NCI-H1694 treated with DMSO at 0.1 percent for 48 hours (cell line): ENCODE measurements around the gene PGAP3.
A peak's percentile ranks its signal among the peaks of the same experiment; 100 is the strongest.

Experiments
- DNase-seq: peaks from one replicate; lab custom pipeline; 2025; lab: John Stamatoyannopoulos, UW

PGAP3 gene

DNA sequence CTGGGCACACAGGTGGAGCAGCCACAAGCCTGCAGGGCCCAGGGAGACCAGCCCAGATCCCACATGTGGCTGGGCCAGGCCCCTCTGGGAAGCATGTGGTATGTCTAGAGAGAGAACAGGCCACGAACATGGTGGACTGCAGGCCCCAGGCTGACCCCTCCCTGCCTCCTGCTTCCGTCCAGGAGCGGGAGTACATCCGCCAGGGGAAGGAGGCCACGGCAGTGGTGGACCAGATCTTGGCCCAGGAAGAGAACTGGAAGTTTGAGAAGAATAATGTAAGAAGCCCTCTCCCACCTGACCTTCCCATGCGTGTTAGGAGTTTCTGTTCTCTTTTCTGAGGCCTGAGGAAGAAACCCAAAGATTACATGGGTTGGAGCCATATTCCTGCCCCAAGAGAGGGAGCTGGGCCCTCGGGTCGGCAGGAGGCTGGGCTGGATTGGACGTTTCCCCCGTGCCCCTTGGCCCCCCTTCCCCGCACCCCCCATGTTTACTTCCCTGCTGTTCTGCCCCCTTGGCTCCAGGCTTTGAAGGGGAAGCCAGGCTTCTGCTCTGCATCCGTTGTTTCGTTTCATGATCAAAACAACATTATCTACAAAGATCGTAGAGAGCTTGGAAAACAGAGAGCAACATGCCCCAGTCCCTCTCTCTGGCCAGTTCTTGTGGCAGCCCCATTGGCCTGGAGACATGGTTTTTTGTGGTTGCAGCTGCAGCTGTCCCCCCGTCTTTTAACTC lies 28.4 kb downstream of the PGAP3 start:
- no peak for DNase-seq

DNA sequence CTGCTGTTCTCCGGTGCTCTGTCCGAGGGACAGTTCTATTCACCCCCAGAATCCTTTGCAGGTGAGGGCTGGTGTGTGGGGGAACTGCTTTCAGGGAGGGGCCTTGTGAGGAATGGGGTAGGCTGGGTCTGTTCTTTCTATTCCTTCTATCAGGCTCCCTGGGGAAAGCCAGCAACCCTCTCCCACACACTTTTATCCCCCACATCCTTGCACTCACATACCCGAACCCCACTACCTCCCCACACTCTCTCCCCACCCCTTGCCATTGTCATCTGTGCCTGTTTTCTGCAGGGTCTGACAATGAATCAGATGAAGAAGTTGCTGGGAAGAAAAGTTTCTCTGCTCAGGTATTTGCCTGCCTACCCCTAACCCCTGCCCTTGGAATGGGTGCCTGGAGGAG lies 29.1 kb downstream of the PGAP3 start:
- DNase-seq, result no peak

- DNase-seq, result no peak
Measured at GRCh38 chr17:39658346-39658745, 29.5 kb downstream of the PGAP3 start.

DNA sequence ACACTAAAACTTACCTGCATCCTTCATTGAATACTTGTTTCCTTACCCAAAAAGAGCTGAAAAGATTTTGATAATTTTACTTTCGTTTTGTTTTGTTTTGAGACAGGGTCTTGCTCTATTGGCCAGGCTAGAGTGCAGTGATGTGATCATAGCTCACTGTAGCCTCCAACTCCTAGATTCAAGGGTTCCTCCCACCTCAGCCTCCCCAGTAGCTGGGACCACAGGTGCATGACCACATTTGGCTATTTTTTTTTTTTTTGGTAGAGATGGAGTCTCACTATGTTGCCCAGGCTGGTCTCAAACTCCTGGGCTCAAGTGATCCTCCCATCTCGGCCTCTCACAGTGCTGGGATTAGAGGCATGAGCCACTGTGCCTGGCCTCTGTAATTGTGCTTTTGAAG lies 32.8 kb downstream of the PGAP3 start:
- DNase-seq, result no peak

- DNase-seq, result peak; percentile 15
Measured at GRCh38 chr17:39653662-39654331, 34.1 kb downstream of the PGAP3 start.

GRCh38 chr17:39653316-39653661 lies 34.6 kb downstream of the PGAP3 start:
- DNase-seq, result no peak

DNA sequence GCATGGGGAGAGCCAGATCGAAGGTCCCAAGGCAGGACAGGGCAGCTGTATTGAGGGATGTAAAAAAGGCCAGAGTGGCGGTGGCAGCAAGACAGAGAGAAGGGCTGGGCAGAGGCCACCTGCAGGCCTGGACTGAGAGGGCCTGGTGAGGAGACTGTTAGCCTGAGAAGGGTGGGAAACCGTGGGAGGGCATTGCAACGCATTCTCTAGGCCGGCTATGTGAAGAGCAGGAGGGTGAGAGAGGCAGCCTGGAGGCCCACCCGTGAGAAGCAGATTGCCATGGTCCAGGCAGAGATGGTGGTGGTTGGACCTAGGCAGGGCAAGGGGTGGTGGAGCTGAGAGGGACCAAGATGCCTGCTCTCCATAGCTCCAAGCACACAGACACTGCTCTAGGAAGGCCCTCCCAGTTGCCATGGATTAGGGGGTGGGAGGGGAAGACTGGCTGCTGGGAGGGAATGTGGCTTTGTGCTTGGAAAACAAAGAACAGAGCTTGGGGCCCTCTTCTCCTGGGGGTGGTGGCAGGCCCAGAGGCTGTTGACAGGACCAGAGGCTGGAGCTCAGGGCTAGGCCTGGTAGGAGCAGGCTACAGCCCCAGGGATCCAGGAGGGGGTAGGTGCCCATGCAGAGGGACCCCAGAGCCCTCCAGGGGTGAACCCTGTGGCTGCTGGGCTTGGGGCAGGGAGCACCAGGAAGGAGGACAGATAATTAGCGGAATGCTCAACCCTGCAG lies 35.1 kb downstream of the PGAP3 start:
- DNase-seq, result no peak

DNA sequence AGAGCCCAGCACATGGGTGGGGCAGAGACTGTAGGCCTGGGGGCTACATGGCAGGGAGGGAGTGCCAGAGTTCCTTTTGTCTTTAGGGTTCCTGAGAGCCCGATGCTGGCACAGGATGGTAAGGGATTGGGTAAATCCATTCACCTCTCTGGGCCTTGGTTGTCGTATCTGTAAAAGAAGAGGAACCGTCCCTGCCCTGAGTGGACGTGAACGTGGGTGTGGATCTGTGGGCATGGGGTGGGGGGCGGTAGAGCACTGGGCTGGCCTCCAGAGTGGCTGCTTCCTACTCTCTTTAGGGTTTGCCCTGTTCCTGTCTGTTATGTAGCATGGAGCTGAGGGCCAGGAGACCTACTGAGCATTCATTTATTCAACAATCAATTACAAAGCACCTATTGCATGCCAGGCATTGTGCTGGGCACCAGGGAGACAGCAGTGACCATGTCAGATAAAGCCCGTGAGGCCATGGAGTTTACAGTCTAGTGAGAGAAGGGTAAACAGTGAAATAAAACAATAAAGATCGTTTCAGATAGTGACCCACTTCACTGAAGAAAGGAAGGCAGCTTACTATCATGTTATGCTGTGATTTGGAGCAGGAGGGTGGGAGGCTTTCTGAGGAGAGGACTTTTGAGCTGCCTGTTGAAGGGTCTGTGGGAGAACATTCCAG lies 35.8 kb downstream of the PGAP3 start:
- DNase-seq, result no peak

DNA sequence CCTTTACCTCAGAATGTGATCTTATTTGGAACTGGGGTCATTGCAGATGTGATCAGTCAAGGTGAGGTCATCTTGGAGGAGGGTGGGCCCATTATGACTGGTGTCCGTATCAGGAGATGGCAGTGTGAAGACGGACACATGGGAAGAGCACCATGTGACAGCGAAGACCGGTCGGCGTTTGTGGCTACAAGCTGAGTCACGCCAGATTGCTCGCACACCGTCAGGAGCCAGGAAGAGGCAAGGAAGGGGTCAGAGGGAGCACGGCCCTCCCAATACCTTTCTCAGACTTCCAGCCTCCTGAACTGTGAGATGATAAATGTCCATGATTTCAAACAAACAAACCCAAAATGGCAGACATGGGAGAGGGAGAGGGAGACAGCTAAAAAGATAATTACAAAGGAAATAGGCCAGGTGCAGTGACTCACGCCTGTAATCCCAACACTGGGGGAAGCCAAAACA lies 37.7 kb downstream of the PGAP3 start:
- no peak for DNase-seq

DNA sequence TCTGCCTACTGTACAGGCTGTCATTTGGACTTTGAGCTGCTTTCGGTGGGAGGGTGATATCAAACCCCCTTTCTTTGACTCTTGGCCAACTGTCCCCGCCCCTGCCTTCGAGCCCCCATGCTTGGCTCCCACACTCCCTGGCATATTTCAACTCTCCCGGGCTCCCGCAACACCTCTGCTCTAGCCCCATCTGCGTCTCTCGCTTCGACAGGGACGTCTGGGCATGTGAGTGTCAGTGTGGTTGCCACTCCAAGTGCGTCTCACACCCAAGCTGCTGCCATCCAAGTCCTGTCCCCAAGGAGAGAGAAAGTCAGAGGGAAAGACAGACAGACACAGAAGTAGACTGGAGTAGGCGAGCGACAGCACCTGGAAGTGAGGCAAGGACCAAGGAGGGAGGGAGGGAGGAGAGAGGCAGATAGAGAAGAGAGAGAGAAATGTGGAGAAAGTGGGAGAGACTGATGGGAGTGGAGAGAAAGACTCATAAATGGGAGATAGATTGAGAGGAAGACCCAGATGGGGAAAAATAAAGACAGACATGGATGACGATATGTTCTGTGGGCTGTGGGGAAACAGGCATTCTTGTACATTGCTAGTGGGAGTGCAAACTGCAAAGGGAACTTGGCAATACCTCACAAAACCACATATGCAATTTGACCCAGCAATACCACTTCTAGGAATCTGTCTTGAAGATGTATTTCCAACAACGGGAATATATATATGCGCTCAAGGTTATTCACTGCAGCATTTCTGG lies 39.1 kb downstream of the PGAP3 start:
- no peak for DNase-seq

DNA sequence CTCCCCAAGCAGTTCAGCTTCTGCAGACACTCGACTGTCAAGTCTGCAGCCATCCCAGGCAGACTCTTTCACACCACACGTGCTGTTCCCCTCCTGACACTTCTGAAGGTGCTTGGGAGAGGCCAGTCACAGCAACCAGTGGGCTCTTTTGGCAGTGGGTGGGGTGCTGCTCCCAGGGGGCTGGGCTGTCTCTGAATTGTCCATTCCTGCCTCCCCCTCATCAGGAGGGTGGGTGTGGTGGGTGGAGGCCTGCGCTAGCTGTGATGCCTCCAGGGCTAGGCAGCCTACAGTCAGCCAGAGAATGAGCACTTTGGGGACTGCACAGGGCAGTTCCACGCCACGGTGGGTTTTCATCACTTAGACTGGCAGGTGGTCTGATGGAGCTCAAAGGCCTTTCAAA lies 40.6 kb downstream of the PGAP3 start:
- no peak for DNase-seq

GRCh38 chr17:39643271-39643670 lies 44.6 kb downstream of the PGAP3 start:
- DNase-seq, result no peak

- DNase-seq, result no peak
Measured at GRCh38 chr17:39642291-39643074, 45.4 kb downstream of the PGAP3 start.

GRCh38 chr17:39641883-39642282 lies 46.0 kb downstream of the PGAP3 start:
- no peak for DNase-seq

- DNase-seq, result no peak
Measured at GRCh38 chr17:39641097-39641496, 46.8 kb downstream of the PGAP3 start.

DNA sequence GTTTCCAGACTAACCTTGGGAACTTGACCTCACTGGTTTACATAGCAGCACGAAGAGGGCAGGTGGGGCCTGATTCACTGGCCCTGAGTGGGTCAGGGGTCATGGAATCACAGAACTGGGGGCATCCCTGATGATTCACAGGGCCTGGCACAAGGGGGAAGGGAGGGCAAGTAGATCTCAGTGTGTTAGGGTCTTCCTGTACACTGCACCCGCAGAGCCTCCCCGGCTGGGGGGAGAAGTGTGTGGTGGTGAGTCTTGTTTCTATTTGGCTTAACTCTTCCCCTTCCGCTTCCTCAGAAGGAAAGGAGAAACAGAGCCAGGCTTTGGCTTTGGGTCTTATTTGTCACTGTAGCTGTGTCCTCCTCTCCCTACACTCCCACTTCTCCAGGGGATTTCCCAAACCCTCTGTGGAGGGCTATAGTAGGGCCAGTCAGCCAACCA lies 47.2 kb downstream of the PGAP3 start:
- DNase-seq, result no peak

DNA sequence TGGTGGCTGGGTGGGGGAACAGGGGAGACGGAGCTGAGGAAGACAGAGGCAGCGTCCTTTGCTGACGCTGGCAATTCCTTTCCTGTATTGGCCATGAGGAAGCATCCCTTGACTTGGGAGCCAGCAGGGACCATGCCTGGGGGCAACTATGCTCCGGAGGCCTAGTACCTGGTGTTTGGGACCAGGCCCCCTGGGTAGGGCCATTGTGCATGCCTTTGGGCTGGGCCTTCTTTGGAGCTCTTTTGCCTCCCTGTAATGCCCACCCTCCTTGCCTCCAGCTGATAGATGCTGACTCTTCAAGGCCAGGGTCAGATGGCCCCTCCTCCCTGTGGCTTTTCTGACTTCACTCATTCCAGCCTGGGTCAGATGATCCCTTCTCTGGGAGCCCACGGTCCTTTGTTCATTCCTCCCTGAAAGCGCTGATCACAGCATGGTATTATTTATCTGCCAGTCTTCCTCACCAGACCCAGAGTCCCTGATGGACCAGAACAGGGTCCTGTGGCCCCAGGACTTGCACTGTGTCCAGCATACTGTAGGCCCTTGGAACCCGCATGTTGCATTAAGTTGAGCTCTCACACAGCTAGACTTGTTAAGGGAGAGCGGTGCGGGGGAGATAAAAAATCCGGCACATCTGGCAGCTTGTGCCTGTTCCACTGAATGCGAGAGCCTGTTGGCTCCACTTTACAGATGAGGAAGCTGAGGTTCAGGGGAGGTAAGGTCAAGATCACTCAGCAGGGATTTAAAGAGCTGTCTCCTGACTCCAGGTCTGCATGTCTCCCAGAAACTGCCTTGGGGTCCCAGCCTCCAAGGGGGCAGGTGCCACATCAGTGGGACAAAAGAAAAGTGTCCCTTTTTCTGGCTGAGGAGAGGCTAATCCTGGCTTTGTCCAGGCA lies 48.0 kb downstream of the PGAP3 start:
- DNase-seq, result no peak

- DNase-seq, result no peak
Measured at GRCh38 chr17:39639043-39639442, 48.8 kb downstream of the PGAP3 start.

DNA sequence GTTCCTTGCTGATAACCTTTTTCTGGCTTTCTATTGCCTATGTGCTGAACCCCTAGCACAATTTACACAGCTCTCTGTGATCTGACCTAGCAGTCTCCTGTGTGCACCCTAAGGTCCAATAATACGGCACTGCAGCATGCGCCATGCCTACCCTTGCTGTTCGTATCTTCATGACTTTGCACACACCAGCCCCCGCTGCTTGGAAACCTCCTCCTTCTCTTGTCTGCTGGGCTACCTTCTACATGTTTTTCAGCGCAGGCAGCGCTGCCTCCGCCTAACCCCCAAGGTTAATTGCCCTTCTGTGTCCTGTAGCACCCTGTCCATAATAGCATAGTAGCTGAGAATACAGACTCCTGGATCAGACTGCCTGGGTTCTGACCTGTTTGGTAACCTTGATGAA lies 49.5 kb downstream of the PGAP3 start:
- DNase-seq, result no peak
